ENCODE results near the gene SUMO4.
"Not testable (repeated sequence)": the region's sequence is repeated elsewhere in the genome, so short reads cannot be mapped to it uniquely, and the experiment has no call there.

- TF ChIP-seq POLR2AphosphoS5, CTCF, POLR2A (IDR thresholded peaks at IDR 0.05): not testable (repeated sequence)
Measured at GRCh38 chr6:149444360-149445094, 44.5 kb downstream of the SUMO4 start.
